ENCODE measurements around the gene UBA6. TPM values are rescaled to one million over a fixed set of nuclear protein-coding genes. Genes with fewer than 3 reads are reported as not detected.

UBA6 gene
- polyA plus RNA-seq, 2 of the 4 experiments (the other 2 are of a cell fraction) = 33.9 to 84.6 TPM

GRCh38 chr4:67746797-67747495, 46.0 kb upstream of the UBA6 start:
- 57% methylated on average over 5 of the region's 5 CpGs for WGBS (ENCODE audit: missing lambda C conversion rate)
- H3K4me3 ChIP-seq = no peak overlapping the region
- H3K27ac ChIP-seq = no peak overlapping the region
- ChIA-PET CTCF (interaction anchor here (0.6 to 2.3 kb wide), 11 partner anchors 9 to 45 kb away, joined by 3 to 8 read pairs (median 4); partner anchors contain the start of gene UBA6), POLR2A (no interaction called here)
- no peak for FAIRE-seq
- H3K4me2 ChIP-seq = no peak overlapping the region
- H3K9me3 ChIP-seq = no peaks in the 10 kb centered on the region
- TF ChIP-seq NFE2L2 (conservative IDR thresholded peaks at IDR 0.05; ENCODE audit: low read length) (no peak), NPAS2 (CRISPR knock-in tag; IDR thresholded peaks at IDR 0.05; ENCODE audit: borderline replicate concordance) (no peak), SMC3 (IDR thresholded peaks at IDR 0.05) (0 out of 3 replicates have a peak, but pooled peaks have one; percentile 22), EHF (CRISPR knock-in tag; IDR thresholded peaks at IDR 0.05) (no peak), HEYL (CRISPR knock-in tag; IDR thresholded peaks at IDR 0.05) (no peak), ESRRA (IDR thresholded peaks at IDR 0.05; ENCODE audit: borderline replicate concordance, low read length) (no peak), HES2 (IDR thresholded peaks at IDR 0.05) (no peak), HMGXB4 (CRISPR knock-in tag; IDR thresholded peaks at IDR 0.05; ENCODE audit: borderline replicate concordance) (no peak), RAD21 (conservative IDR thresholded peaks at IDR 0.05 in 1 of 2, IDR thresholded peaks at IDR 0.05 in 1 of 2) (0 out of 5 replicates have a peak, but pooled peaks of 1 of the 2 experiments have one; percentile 24), ELK1 (IDR thresholded peaks at IDR 0.05; ENCODE audit: low read depth, low read length) (no peak), E2F6 (IDR thresholded peaks at IDR 0.05; ENCODE audit: borderline replicate concordance, low read depth) (no peak), CTCF (IDR thresholded peaks at IDR 0.05) (peak; percentile 46)
- no peak for ATAC-seq
- DNase-seq (ENCODE audit: low read depth in 1 of 2, low spot score in 1 of 2) = peak in 1 of 2 experiments; percentile 23
- H3K4me1 ChIP-seq = no peaks in the 10 kb centered on the region

- Histone ChIP-seq H3K27ac (no peak overlapping the region), H3K9me3 (no peaks in the 10 kb centered on the region), H3K4me3 (no peak overlapping the region), H3K4me2 (no peak overlapping the region), H3K4me1 (no peaks in the 10 kb centered on the region)
- 33% methylated on average over 4 of the region's 4 CpGs for WGBS (ENCODE audit: missing lambda C conversion rate)
- ATAC-seq (no peak), DNase-seq (ENCODE audit: low read depth in 1 of 2, low spot score in 1 of 2) (no peak), FAIRE-seq (no peak)
- POLR2A ChIA-PET = no interaction called here
- CTCF ChIA-PET = interaction anchor here (2.3 kb wide), 1 partner anchor 13 kb away, joined by 7 read pairs; no protein-coding TSS in a partner anchor
- TF ChIP-seq KDM5A (IDR thresholded peaks at IDR 0.05) (no peak), ESRRA (IDR thresholded peaks at IDR 0.05; ENCODE audit: borderline replicate concordance, low read length) (no peak), MAX (IDR thresholded peaks at IDR 0.05) (no peak), PHF8 (IDR thresholded peaks at IDR 0.05; ENCODE audit: borderline replicate concordance, low read depth) (no peak), REST (IDR thresholded peaks at IDR 0.05) (no peak), RARB (CRISPR knock-in tag; IDR thresholded peaks at IDR 0.05) (no peak), E2F6 (IDR thresholded peaks at IDR 0.05; ENCODE audit: borderline replicate concordance, low read depth) (no peak), NPAS2 (CRISPR knock-in tag; IDR thresholded peaks at IDR 0.05; ENCODE audit: borderline replicate concordance) (no peak), HOXB13 (CRISPR knock-in tag; IDR thresholded peaks at IDR 0.05; ENCODE audit: low read depth) (no peak), CBX8 (IDR thresholded peaks at IDR 0.05) (no peak), HDAC2 (IDR thresholded peaks at IDR 0.05) (no peak), EHMT2 (IDR thresholded peaks at IDR 0.05; ENCODE audit: low read depth) (no peak)
Measured at GRCh38 chr4:67744561-67745283, 43.8 kb upstream of the UBA6 start.
